Panc1 (cell line): ENCODE results near the gene CLIP3. TPM values are rescaled to one million over a fixed set of nuclear protein-coding genes. Genes with fewer than 3 reads are reported as not detected.
"Not testable (repeated sequence)": the region's sequence is repeated elsewhere in the genome, so short reads cannot be mapped to it uniquely, and the experiment has no call there.

Experiments used
- ATAC-seq: fragments of 200-7000 bp; cut with Tn5 transposase; 2 replicates; pipeline ENCODE4 v1.9.1; 2020; ENCODE audit warnings: mild to moderate bottlenecking, moderate library complexity
- BruUV-seq: library from RNA; stranded (reverse); fragments of 400-500 nt; replicated peaks from 2 replicates; lab custom pipeline; 2021; lab: Mats Ljungman, UMichigan
- CTCF ChIA-PET: fragments of 300-600 bp; sonication (Branson Sonifier 250); formaldehyde crosslinking; loops from one replicate; lab custom pipeline; 2022; ENCODE audit warnings: antibody characterized with exemption; lab: Charles Lee
- POLR2A ChIA-PET: fragments of 300-600 bp; sonication (Branson Sonifier 250); formaldehyde crosslinking; loops from one replicate; lab custom pipeline; 2022; ENCODE audit warnings: antibody characterized with exemption; lab: Charles Lee
- DNase-seq: peaks from one replicate; pipeline ENCODE4 v3.0.0-alpha.2; 2010; ENCODE audit warnings: low read depth, low spot score
- H3K27ac ChIP-seq: 2 replicates; pipeline ENCODE4 v1.5.1; 2011; ENCODE audit warnings: mild to moderate bottlenecking, low read length, inconsistent platforms
- H3K27me3 ChIP-seq: fragments of 200-500 bp; sonication (Bioruptor generic); 2 replicates; pipeline ENCODE4 v1.6.0; 2014; ENCODE audit warnings: low read length, inconsistent platforms; ENCODE audit not compliant: control insufficient read depth, insufficient read depth
- H3K36me3 ChIP-seq: fragments of 200-500 bp; sonication (Bioruptor generic); 2 replicates; pipeline ENCODE4 v1.5.1; 2014; ENCODE audit warnings: inconsistent platforms, mild to moderate bottlenecking, low read length, moderate library complexity; ENCODE audit not compliant: control insufficient read depth, insufficient read depth
- H3K4me1 ChIP-seq: 2 replicates; pipeline ENCODE4 v1.5.1; 2011; ENCODE audit warnings: inconsistent platforms, mild to moderate bottlenecking, low read length, moderate library complexity; ENCODE audit not compliant: control insufficient read depth, insufficient read depth
- H3K4me3 ChIP-seq, 2 experiments: 2 replicates each; pipeline ENCODE4 v1.5.1; 2011 to 2012; ENCODE audit warnings: low read depth in 2 of 2, low read length in 2 of 2, mild to moderate bottlenecking in 2 of 2, inconsistent platforms in 1 of 2, moderate library complexity in 1 of 2
- H3K9me3 ChIP-seq: fragments of 200-500 bp; sonication (Bioruptor generic); 2 replicates; pipeline ENCODE4 v1.5.1; 2014; ENCODE audit warnings: low read depth, mild to moderate bottlenecking, inconsistent platforms, low read length, moderate library complexity; ENCODE audit not compliant: control insufficient read depth, insufficient read depth
- POLR2AphosphoS5 ChIP-seq: IDR thresholded peaks from 2 replicates; pipeline ENCODE4 v1.6.1; 2012; ENCODE audit warnings: mild to moderate bottlenecking, low read depth, low read length, moderate library complexity
- SIN3A ChIP-seq: IDR thresholded peaks from 2 replicates; pipeline ENCODE4 v1.6.1; 2012; ENCODE audit warnings: low read depth, mild to moderate bottlenecking, low read length, moderate library complexity, borderline replicate concordance; ENCODE audit not compliant: insufficient read depth
- TCF7L2 ChIP-seq: IDR thresholded peaks from 2 replicates; pipeline ENCODE4 v1.6.1; 2011; ENCODE audit warnings: mild to moderate bottlenecking, low read depth, low read length, inconsistent platforms
- in situ Hi-C: cut with HindIII; loops from 2 replicates; pipeline ENCODE4 v1.10.0; 2016; ENCODE audit warnings: low sequenced_read_pairs, low pct_unique_long_range_greater_than_20kb
- intact Hi-C: fragments of 100-400 bp; cut with micrococcal nuclease; formaldehyde crosslinking; loops from one replicate; pipeline ENCODE4 v1.10.0; 2022; ENCODE audit not compliant: unreplicated experiment
- total RNA-seq: library from RNA; stranded (reverse); gene quantifications from one replicate; pipeline ENCODE4 v1.2.1, GENCODE V29; 2021; ENCODE audit not compliant: unreplicated experiment
- TF ChIP-seq, protein P1 (sequence below), 2 experiments: IDR thresholded peaks; 2 replicates each; pipeline ENCODE4 v1.6.1; 2011 to 2012; ENCODE audit warnings: low read depth in 2 of 2, control low read depth in 1 of 2, low read length in 1 of 2, mild to moderate bottlenecking in 1 of 2, moderate library complexity in 1 of 2; ENCODE audit not compliant: insufficient read depth in 1 of 2
- TF ChIP-seq, protein P2 (sequence below): fragments of 450-650 bp; IDR thresholded peaks from 2 replicates; pipeline ENCODE4 v1.5.1; 2017; ENCODE audit warnings: mild to moderate bottlenecking

The CLIP3 gene
- total RNA-seq, 1 experiment from 2014 or later: 4.7 TPM

DNA sequence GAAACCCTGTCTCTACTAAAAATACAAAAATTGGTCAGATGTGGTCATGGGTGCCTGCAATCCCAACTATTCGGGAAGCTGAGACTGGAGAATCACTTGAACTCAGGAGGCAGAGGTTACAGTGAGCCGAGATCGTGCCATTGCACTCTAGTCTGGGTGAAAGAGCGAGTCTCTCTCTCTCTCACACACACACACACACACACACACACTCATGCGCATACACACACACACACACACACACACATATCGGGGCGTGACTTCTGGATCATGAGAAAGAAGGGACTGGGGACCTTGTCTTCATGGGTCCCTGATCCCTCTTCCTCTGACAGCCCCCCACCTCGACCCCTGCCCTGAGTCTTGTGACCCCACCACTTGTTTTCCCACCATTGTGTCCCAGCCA, 49.5 kb downstream of the CLIP3 start:
- H3K27me3 ChIP-seq: peaks cover 7% of the 10 kb centered on the region; the same call in 1 of the 2 replicates
- H3K4me1 ChIP-seq: no peaks in the 10 kb centered on the region
- intact Hi-C loops: no loop called here
- ATAC-seq (no peak), DNase-seq (no peak)
- H3K36me3 ChIP-seq: no peaks in the 10 kb centered on the region
- CTCF ChIA-PET: interaction anchor here (1.3 kb wide), 1 partner anchor 12 kb away, joined by 3 read pairs; no protein-coding TSS in a partner anchor
- TF ChIP-seq, protein P1, sequence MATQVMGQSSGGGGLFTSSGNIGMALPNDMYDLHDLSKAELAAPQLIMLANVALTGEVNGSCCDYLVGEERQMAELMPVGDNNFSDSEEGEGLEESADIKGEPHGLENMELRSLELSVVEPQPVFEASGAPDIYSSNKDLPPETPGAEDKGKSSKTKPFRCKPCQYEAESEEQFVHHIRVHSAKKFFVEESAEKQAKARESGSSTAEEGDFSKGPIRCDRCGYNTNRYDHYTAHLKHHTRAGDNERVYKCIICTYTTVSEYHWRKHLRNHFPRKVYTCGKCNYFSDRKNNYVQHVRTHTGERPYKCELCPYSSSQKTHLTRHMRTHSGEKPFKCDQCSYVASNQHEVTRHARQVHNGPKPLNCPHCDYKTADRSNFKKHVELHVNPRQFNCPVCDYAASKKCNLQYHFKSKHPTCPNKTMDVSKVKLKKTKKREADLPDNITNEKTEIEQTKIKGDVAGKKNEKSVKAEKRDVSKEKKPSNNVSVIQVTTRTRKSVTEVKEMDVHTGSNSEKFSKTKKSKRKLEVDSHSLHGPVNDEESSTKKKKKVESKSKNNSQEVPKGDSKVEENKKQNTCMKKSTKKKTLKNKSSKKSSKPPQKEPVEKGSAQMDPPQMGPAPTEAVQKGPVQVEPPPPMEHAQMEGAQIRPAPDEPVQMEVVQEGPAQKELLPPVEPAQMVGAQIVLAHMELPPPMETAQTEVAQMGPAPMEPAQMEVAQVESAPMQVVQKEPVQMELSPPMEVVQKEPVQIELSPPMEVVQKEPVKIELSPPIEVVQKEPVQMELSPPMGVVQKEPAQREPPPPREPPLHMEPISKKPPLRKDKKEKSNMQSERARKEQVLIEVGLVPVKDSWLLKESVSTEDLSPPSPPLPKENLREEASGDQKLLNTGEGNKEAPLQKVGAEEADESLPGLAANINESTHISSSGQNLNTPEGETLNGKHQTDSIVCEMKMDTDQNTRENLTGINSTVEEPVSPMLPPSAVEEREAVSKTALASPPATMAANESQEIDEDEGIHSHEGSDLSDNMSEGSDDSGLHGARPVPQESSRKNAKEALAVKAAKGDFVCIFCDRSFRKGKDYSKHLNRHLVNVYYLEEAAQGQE (IDR thresholded peaks at IDR 0.05; ENCODE audit: insufficient read depth in 1 of 2, low read depth in 2 of 2, low read length in 1 of 2): no peak
- TF ChIP-seq, protein P2, sequence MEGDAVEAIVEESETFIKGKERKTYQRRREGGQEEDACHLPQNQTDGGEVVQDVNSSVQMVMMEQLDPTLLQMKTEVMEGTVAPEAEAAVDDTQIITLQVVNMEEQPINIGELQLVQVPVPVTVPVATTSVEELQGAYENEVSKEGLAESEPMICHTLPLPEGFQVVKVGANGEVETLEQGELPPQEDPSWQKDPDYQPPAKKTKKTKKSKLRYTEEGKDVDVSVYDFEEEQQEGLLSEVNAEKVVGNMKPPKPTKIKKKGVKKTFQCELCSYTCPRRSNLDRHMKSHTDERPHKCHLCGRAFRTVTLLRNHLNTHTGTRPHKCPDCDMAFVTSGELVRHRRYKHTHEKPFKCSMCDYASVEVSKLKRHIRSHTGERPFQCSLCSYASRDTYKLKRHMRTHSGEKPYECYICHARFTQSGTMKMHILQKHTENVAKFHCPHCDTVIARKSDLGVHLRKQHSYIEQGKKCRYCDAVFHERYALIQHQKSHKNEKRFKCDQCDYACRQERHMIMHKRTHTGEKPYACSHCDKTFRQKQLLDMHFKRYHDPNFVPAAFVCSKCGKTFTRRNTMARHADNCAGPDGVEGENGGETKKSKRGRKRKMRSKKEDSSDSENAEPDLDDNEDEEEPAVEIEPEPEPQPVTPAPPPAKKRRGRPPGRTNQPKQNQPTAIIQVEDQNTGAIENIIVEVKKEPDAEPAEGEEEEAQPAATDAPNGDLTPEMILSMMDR: no peak
- TF ChIP-seq SIN3A (no peak), POLR2AphosphoS5 (no peak), TCF7L2 (no peak)
- in situ Hi-C loops: no loop called here
- POLR2A ChIA-PET: no interaction called here
- no TSS peak for BruUV-seq
- no peak overlapping the region for H3K27ac ChIP-seq
- H3K9me3 ChIP-seq: no peaks in the 10 kb centered on the region
- no peak overlapping the region for H3K4me3 ChIP-seq

DNA sequence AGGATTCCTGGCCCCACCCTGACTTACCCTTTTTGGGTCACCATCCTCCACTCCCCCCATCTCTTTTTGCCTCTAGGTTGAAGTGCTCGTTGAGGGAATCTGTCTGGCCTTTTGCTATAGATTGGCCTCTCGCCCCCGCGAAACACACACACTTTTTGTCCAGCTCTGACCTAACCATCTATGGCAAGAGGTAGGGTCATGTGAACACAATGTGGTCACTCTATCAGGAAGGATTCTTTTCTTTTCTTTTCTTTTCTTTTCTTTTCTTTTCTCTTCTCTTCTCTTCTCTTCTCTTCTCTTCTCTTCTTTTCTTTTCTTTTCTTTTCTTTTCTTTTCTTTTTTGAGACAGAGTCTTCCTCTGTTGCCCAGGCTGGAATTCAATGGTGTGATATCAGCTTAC, 51.7 kb downstream of the CLIP3 start:
- H3K36me3 ChIP-seq, H3K4me3 ChIP-seq, H3K9me3 ChIP-seq, POLR2A ChIA-PET, intact Hi-C loops, ATAC-seq, BruUV-seq, H3K27ac ChIP-seq, H3K27me3 ChIP-seq, DNase-seq, H3K4me1 ChIP-seq, CTCF ChIA-PET, in situ Hi-C loops: not testable (repeated sequence)

DNA sequence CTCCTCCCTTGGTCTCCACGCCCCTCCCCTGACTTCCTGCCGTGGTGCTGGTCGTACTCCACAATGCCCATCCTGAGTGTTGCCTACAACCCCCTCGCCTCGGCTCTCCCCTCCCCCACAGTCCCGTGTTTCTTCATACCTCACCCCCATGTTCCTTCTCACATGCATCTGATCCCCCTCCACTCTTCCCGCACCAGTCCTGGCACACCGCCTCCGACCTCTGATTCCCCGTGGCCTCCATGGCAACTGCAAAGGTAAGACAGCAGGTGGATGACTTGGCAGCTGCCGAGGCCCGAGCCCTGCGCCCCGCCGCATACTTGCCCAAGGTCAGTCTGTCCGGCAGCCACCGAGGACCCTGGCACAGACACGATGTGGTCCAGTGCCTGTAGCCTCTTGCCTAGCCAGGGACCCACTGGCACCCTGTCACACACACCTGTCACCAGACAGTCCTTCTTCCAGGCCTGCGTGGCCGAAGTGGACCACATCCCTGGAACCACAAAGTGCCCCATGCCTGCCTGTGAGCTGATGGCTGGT, 53.8 kb downstream of the CLIP3 start:
- Histone ChIP-seq H3K4me1 (no peaks in the 10 kb centered on the region), H3K27me3 (peaks cover 7% of the 10 kb centered on the region; the same call in 1 of the 2 replicates), H3K36me3 (no peaks in the 10 kb centered on the region), H3K4me3 (no peak overlapping the region), H3K27ac (no peak overlapping the region), H3K9me3 (no peaks in the 10 kb centered on the region)
- in situ Hi-C loops: no loop called here
- no peak for TF ChIP-seq POLR2AphosphoS5
- TF ChIP-seq, protein P1 (IDR thresholded peaks at IDR 0.05; ENCODE audit: insufficient read depth in 1 of 2, low read depth in 2 of 2, low read length in 1 of 2): peak in 1 of 2 experiments; percentile 11; a peak in 1 of 4 replicates
- ChIA-PET CTCF (no interaction called here), POLR2A (interaction anchor here (0.6 kb wide), 1 partner anchor 29 kb away, joined by 6 read pairs; no protein-coding TSS in a partner anchor)
- intact Hi-C loops: no loop called here
- DNase-seq (no peak), ATAC-seq (no peak)
- no TSS peak for BruUV-seq
